GM19397 (cell line): ENCODE results near the gene ZNF277.

Source experiments
- ATAC-seq: cut with Tn5 transposase; IDR thresholded peaks from one replicate; pipeline ENCODE4 v1.9.1; 2021; ENCODE audit warnings: mild to moderate bottlenecking, moderate library complexity; ENCODE audit not compliant: unreplicated experiment

ZNF277 gene

DNA sequence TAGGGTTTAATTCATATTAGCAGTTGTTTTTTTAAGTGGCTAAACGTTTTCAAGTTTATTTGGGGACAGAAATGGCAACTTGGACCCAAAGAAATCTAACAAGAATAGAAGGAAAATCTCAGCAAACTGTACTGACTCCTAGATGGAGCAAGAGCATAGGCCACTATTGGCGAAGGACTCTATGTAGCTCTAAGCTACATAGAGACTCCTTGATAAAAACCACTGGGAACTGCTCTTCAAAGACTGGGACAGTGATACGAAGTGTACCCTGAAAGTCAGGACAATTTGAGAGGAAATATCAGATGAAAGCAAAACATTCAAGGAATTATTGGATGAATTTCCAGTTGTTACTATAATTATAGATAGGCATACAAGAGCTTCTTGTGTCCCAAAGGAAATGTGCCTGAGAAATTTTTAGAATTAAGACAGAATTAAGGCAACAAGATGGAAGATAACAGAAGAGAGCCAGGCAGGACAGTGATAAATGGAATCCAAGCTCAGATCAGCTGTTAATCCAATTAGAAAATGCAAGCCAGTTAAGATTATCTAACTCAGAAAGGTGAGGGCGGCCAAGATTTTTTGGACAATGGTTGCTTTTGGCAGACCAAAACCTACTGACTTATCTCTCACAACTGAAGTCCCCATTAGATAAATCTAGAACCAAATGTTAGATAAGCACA is 140.0 kb downstream of the ZNF277 start:
- ATAC-seq = no peak

DNA sequence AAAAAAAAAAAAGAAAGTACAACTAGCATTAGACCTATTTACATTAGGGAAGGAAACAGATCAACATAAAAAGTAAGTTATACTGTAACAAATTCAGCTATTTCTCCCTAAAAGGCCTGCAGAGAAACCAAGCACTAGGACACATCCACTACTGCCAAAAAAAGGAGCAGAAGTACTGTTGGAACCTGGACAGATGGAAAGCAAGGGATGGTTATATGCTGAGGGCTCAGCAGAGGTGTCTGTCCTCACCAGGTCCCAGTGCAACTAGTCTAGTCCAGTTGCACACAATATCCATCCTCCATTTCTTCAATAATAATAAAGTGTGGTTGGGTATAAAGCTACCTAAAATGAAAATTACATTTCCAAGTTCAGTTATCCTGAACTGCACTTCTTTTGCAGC is 140.6 kb downstream of the ZNF277 start:
- no peak for ATAC-seq

DNA sequence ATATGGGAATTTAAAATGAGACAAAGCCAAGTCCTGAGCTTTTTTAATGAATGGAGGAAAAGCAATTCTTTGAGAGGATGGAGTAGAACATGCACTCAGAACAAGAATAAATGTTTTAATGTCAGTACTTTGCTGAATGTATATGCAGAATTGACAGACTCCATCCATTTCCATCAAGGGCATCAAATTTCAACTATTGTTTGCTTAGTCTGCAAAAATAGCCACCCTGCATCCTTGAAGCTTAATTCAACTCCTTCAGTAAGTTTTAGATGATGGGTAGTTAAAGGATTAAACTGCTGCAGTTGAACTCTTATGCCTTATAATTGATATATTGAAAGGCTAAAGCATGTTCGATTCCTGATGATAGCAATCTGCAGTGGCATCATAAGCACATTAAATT is 144.1 kb downstream of the ZNF277 start:
- no peak for ATAC-seq

DNA sequence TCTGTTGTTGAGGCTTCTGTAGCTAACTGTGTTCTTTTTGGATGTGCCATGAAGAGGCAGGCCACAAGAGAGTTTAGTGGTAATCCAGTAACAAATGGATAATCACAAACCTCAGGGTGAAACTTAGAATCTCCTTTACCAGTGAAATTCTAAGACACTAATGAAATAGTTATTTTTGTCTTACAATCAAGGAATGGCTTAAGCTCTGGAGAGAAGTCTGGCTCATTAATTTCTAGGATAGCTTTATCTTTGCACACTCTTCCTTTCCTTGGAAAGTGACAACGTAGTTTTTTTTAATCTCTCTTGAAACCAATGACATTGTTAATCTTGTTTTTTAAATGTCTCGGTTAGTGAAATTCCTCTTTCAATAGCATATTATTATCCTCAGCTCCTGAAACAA is 150.1 kb downstream of the ZNF277 start:
- ATAC-seq = no peak

DNA sequence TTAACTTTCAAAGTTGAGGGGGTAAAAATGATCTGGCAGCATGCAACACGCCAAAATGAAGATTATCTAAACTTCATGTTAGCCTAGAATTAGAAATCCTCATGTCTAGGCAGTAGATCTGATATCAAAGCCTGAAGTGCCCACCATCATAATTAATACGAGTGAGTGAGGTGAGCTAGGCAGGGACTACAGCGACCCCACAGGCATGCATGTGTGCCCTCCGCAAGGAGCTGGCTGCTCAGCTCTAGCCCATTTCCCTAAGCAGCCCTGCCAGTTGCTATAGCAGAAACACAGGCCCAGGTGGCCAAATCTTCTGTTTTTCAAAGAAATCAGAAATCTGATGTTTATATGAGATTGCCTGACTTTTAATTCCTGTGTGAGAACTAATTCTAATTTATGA is 150.6 kb downstream of the ZNF277 start:
- ATAC-seq = no peak

DNA sequence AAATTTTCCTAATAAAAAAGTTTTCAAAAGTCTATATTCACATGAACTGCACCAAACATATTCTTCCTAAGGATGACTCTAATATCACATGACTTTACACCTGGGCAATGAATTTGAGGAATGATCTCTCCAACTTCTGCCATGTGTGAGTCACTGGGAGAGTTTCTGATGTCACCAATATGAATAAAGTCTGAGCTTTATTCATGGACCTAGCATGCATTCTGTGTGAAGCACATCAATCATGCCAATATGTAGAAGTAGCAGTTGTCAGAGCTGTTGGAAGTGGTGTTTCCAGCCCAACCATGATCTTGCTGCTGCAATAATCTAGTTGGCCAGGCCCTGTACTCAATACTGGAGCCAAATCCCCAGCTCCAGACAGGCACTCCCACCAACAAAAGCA is 152.0 kb downstream of the ZNF277 start:
- ATAC-seq = no peak

DNA sequence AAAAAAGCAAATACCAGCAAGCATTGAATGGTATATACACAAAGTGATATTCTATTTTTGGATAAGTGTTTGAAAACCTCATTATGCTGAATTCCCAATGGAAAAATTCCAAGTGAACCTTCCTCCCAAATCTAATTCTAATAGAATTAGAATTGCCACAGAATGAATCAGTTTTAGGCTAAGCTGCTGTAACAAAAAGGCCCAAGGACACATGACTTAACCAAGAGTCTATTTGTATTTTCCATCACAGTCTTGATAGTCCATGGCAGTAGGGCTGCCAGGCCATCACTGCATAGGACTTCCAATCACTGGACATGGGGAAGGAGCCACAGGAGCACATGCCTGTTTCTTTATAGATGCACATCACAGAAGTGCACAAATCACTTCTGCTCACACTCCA is 152.6 kb downstream of the ZNF277 start:
- no peak for ATAC-seq

DNA sequence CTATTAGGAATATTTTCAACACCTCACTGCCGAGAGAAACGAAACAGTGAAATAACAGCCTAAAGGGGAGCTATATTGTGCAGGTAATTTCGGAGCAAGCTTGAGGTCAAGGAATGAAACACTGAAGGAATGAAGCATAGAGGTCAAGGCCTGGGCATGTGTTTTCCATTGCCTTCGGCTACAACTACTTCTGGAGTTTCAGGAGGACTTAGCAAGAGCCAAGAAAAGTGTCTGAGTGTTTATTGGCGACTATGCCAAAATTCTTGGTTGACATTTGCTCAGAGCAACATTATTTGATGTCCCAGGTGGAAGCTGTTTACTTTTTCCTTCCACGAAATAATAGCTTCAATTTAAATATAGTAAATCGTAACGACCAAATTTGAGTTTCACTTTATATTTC is 154.2 kb downstream of the ZNF277 start:
- ATAC-seq = no peak

DNA sequence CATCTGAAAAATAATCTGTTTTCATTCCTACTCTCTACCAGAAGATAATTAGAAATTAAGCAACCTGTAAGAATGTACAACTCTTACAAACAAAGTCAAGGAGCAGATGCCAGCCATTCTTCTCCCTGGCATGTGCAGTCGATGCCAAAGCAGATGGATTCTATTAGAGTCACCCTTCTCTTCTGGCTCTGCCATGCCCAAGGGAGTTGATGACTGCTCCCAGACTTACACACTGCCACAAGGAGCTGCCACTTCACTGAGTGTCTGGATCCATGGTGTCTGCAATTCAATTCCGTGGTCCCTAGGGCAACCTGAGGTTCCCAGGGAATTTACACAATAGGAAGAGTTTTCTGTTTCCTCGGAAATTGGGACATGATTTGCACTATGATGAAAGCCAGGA is 154.7 kb downstream of the ZNF277 start:
- no peak for ATAC-seq

DNA sequence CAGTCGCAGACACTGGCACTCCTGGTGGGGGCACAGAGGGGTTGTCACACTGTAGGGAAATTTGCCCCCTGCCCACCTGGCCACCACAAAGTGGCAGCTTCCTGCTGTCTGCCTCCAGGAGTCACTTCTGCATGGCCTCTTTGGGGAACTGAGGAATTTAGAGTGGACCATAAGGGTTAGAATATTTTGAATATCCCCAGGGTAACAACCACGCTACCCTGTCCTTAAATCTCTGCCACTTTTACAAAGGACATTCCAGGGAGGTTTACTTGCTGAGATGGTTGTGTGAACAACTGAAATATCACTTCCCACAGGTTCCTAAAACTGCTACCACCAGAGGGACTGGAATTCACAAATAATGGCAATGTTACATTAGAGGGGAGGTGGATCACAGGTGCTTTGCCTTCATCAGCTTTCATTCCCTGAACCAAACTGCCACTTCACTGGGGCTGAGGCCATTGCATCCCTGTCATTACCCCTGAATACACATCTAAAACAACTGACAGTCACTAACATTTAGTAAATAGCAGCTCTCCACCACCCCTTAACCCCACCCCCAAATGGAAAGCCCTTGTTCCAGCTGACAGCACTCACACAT is 155.7 kb downstream of the ZNF277 start:
- ATAC-seq = no peak

DNA sequence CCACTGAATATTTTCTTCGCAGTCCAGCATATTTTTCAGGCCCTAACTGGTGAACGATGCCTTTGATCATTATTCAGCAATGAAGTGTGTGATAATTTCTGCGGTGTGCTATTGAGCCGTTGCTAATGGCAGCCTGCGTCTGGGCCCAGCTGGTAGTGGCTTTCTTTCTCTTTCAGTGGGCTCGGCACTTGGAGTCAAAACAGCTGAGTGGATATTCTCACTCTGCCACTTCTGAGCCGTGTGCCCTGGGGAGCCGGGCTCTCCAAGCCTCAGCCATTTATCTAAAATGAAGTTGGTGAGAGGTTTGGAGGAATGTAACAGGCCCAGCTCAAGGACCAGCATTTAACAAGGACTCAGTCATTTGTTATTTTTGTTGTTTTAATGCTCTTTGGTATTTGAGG is 156.2 kb downstream of the ZNF277 start:
- ATAC-seq = no peak

DNA sequence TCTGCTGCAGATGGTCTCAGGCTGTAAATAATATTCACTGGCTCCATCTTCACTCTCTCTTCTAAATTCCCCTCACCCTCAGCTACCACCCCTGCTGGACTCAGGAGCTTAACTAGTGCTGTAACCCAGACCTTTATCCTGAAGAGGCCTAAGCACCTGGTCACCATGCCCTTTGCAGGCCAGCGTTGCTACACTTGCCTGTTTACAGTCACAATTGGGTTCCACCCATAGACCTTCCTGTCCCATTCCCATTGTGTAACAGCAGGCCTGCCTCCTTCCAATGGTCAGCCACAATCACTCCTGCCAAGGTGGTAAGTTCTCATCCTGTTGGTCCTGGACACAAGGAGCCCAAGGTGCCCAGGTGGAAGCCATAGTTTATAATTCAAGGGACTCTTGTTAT is 157.9 kb downstream of the ZNF277 start:
- no peak for ATAC-seq

DNA sequence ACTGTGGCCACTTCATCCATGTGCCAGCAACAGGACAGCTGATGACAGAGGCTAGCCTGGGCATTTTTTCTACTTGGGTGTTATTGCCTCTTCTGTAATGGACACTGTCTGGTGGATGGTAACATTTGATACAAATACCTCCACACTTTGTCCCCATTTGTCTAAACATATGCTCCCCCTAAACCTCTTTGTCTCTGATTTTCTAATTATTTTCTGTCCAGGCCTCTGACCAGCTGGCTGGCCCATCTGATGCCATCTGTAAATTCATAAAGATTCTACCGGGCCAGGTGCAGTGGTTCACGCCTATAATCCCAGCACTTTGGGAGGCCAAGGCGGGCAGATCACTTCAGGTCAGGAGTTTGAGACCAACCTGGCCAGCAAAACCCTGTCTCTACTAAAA is 159.1 kb downstream of the ZNF277 start:
- ATAC-seq = no peak

DNA sequence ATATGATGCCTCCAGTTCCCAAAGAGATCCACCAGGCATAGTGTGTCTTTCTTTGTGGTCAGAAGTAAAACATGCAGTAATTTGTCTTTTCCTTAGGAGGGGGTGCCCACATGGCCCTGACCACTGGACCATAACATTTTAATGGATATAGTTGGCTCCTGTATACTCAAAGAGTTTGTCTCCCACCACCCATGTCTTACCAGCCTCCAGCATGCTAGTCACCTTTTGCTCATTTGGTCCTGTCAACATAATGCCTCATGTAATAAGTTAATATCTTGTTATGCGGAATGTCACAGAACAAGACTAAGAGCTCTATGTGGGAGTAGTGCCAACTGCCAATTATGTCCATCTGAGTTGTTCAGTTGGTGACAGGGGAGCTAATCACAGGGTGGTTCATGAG is 160.4 kb downstream of the ZNF277 start:
- no peak for ATAC-seq

DNA sequence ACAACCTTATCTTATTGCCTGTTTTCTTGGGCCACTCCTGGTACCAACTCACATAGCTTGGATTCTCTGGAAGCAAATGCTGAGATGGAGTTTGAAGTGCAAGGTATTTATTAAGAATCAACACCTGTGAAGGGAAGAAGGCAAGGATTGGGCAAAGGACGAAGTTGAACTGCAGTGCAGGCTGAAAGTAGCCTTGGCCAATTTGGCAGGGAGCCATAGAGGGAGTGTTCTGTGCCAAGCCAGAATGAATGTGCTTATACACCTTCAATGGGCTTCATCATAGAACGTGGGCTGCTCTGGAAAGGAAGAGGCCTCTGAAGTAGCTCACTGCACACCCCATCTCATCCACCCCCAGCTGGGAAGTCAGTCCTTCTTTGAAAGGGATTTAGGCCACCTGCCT is 163.9 kb downstream of the ZNF277 start:
- no peak for ATAC-seq

DNA sequence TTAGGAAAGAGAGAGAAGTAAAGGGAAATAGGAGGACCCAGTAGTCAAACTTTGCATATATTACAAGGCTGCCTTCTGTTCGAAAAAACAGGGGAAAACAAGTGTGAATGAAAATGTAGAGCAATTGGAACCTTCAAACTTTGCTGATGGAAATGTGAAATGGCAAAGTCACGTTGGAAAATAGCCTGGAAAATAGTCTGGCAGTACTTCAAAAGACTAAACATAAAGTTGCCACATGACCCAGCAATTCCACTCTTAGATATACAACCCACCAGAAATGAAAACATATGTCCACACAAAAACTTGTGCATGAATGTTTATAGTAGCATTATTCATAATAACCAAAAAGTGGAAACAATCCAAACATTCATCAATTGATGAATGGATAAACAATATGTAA is 165.2 kb downstream of the ZNF277 start:
- no peak for ATAC-seq

DNA sequence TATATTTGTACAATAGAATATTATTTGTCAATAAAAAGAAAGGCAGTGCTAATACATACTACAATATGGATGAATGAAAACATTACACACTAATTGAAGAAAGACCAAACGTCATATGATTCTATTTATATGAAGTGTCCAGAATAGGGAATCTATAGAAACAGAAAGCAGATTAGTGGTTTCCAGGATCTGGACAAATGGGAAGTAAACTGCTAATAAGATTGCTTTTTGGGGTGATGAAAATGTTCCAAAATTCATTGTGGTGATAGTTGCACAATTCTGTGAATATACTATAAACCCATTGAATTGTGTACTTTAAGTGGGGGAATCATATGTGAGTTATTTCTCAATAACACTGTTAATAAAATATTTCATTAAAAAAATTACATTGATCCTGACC is 165.6 kb downstream of the ZNF277 start:
- ATAC-seq = no peak

DNA sequence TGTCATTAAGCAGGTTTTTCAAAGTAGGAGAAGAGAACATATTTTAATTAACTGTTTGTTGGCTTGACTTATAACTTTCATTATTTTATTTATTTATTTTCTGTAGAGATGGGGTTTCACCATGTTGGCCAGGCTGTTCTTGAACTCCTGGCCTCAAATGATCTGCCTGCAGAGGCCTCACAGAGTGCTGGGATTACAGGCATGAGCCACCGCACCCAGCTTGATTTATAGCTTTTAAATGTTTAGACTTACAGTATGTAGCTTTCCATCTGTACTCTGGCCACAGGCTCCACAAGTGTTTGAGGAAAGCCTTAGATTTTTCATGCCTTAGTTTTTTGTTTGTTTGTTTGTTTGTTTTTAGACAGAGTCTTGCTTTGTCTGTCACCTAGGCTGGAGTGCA is 171.1 kb downstream of the ZNF277 start:
- ATAC-seq = no peak

DNA sequence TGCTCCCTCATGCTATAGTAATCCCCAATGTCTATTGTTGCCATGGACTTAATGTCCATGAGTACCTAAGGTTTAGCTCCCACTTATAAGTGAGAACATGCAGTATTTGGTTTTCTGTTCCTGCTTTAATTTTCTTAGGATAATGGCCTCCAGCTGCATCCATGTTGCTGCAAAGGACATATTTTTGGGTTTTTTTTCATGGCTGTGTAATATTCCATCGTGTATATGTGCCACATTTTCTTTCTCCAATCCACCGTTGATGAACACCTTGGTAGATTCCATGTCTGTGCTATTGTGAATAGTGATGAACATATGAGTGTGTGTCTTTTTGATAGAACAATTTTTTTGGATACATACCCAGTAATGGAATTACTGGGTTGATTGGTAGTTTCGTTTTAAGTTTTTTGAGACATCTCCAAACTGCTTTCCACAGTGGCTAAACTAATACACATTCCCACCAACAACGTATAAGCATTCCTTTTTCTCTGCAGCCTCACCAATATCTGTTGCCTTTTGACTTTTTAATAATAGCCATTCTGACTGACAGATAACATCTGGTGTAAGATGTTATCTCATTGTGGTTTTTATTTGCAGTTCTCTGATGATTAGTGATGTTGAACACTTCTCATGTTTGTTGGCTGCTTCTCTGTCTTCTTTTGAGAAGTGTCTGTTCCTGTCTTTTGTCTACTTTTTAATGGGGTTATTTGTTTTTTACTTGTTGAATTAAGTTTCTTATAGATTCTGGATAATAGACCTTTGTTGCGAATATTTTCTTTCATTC is 175.0 kb downstream of the ZNF277 start:
- no peak for ATAC-seq

DNA sequence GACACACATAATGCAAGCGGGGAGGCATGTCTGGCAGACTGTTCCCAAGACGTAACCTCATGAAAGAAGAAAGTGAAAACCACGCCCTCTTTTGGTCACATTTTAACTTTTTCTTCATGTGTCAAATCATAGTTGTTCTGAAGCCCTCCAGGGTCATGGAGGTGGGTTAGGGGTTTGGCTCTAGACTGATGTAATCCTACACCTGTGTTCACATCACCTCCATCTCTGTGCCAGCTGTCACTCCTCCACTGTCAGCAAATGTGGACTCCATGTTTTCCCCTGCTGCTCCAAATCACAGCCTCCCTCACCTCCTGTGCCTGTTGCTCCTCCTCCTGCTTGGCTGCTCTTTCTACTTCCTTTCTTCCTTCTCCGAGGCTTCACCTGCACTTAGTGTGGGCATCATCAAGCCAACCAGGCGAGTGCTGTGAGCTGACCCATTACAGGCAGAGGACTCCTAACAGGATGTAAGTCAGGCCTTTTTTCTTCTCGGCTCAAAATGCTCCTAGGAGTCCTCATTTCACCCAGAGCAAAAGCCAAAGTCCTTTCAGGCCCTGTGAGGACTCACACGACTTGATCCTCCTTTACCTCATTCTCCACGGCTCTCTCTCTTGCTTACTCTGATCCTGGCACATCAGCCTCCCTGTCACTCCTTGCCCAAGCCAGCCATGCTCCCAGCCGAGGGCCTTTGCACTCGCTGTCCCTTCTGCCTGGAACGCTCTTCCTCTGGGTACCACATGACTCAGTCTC is 177.3 kb downstream of the ZNF277 start:
- ATAC-seq = no peak

DNA sequence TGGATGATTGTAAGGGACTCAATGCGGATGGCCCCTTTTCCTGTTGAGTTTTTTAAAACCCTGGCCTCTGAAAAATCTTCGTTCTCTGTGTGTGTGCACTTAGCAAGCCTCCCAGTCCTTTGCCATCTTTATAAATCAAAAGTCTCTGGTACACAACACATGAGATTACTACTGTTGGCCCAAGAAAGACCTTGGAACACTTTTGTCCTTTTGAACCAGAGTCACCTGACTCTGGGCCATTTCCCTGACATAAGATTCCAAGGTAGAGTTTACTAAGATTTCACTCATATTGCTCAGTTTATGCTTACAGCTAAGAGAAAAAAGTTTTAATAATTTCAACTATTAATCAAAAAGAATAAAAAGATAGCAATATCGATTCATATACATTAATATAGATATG is 179.0 kb downstream of the ZNF277 start:
- no peak for ATAC-seq

DNA sequence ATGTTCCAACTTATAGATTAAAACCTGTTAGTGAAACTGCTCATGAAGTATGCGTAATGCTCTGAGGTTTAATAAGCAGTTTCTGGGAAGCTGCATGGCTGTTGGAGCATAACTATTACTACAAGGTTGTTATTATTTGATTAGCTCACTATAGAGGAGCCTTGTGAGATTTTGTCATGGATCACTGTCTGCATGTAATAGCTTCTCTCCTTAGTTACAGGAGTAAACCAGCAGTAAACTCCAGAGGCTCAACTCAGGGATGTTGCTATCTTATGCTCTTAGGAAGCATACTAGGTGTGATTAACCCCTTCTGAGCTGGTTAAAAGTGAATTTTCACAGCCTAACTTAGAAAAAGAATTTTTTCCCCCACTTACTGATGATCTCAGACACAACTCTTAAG is 180.1 kb downstream of the ZNF277 start:
- ATAC-seq = no peak
